Cardiac muscle cell (in vitro differentiated cells and primary cell): Measurements from ENCODE around the gene PTTG2. TPM values are rescaled to one million over a fixed set of nuclear protein-coding genes. Genes with fewer than 3 reads are reported as not detected.

Source experiments
- DNase-seq, 2 donors: peaks; one replicate each; pipeline versions ENCODE4 v3.0.0 to v3.0.0-alpha.2; 2010 to 2017; ENCODE audit warnings: low read depth in 1 of 2, low spot score in 1 of 2
- H3K27ac ChIP-seq: fragments of 200-600 bp; sonication (generic); 2 replicates; pipeline ENCODE4 v1.5.1; 2016
- H3K27me3 ChIP-seq: fragments of 200-600 bp; sonication (generic); 2 replicates; pipeline ENCODE4 v1.6.0; 2016; ENCODE audit warnings: control low read depth
- H3K36me3 ChIP-seq: fragments of 200-600 bp; sonication (generic); 2 replicates; pipeline ENCODE4 v1.5.1; 2016; ENCODE audit warnings: control low read depth
- H3K4me1 ChIP-seq: fragments of 200-600 bp; sonication (generic); 2 replicates; pipeline ENCODE4 v1.8.1; 2017; ENCODE audit warnings: low read depth, mild to moderate bottlenecking, mixed run types
- H3K4me3 ChIP-seq: fragments of 200-600 bp; sonication (generic); 2 replicates; pipeline ENCODE4 v1.5.1; 2016; ENCODE audit warnings: mild to moderate bottlenecking
- H3K9me3 ChIP-seq: fragments of 200-600 bp; sonication (generic); 2 replicates; pipeline ENCODE4 v1.5.1; 2017; ENCODE audit warnings: low read depth, mild to moderate bottlenecking, control low read depth
- polyA plus RNA-seq: library from polyadenylated mRNA; unstranded; fragments of >200 nt; fragmentation: Nextera tagmentation; extraction: Ambion mirVana; gene quantifications from 2 replicates; pipeline ENCODE4 v1.2.1, GENCODE V29; 2016
- total RNA-seq: library from RNA; depleted of rRNA; stranded (reverse); fragments of >200 nt; gene quantifications from 2 replicates; pipeline ENCODE4 v1.2.3, GENCODE V29; 2016
- TF ChIP-seq, protein P1 (sequence below): IDR thresholded peaks from 2 replicates; pipeline ENCODE4 v1.5.1; 2012; ENCODE audit warnings: low read depth, mild to moderate bottlenecking, low read length

The PTTG2 gene
- total and polyA plus RNA-seq, 2 experiments from 2014 or later, result not detected

DNA sequence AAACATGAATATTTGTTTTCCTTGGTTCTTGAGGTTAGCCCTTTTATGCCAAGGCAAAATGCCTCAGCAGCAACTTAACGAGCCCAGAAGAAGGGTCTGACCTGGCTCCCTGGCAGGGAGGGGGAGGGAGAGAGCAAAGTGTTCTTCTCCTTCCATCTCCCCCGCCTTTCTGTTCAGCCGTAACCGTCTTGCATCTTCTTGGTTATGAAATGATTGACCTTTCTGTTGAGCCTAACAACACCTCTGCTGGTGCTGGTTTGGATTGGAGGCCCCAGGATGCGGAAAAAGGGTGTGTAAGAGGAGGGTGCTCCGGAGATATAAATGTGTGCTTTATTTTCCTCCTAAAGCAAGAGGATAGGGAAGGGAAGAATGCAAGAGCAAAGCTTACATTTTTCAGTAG, 44.7 kb downstream of the PTTG2 start:
- H3K4me3 ChIP-seq, result no peak overlapping the region
- no peak for DNase-seq
- H3K27ac ChIP-seq, result no peak overlapping the region
- peaks cover 23% of the 10 kb centered on the region for H3K4me1 ChIP-seq
- no peaks in the 10 kb centered on the region for H3K9me3 ChIP-seq
- H3K27me3 ChIP-seq, result no peaks in the 10 kb centered on the region
- H3K36me3 ChIP-seq, result no peaks in the 10 kb centered on the region
- TF ChIP-seq, protein P1, sequence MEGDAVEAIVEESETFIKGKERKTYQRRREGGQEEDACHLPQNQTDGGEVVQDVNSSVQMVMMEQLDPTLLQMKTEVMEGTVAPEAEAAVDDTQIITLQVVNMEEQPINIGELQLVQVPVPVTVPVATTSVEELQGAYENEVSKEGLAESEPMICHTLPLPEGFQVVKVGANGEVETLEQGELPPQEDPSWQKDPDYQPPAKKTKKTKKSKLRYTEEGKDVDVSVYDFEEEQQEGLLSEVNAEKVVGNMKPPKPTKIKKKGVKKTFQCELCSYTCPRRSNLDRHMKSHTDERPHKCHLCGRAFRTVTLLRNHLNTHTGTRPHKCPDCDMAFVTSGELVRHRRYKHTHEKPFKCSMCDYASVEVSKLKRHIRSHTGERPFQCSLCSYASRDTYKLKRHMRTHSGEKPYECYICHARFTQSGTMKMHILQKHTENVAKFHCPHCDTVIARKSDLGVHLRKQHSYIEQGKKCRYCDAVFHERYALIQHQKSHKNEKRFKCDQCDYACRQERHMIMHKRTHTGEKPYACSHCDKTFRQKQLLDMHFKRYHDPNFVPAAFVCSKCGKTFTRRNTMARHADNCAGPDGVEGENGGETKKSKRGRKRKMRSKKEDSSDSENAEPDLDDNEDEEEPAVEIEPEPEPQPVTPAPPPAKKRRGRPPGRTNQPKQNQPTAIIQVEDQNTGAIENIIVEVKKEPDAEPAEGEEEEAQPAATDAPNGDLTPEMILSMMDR, result no peak

DNA sequence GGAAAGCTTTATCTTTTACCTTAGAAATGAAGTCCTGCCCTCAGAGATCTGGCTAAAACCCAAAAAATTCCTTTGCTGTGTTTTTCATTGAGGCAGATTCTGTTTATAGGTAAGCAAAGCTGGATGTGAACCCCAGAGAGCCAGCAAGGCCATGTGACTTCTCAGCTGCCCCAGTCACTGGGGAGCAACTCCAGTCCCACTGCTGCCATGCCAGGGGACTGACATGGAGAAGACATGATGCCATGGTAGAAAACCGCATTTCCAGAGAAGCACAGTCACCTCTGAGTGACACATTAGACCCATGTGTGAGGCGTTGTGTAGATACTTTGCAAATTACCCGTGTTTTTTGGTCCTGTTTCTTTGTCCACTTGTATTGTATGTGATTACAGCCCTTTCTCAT, 45.4 kb downstream of the PTTG2 start:
- Histone ChIP-seq H3K4me3 (no peak overlapping the region), H3K27ac (no peak overlapping the region), H3K9me3 (no peaks in the 10 kb centered on the region), H3K4me1 (peaks cover 23% of the 10 kb centered on the region), H3K27me3 (no peaks in the 10 kb centered on the region), H3K36me3 (no peaks in the 10 kb centered on the region)
- DNase-seq, result no peak
- TF ChIP-seq, protein P1, result no peak

DNA sequence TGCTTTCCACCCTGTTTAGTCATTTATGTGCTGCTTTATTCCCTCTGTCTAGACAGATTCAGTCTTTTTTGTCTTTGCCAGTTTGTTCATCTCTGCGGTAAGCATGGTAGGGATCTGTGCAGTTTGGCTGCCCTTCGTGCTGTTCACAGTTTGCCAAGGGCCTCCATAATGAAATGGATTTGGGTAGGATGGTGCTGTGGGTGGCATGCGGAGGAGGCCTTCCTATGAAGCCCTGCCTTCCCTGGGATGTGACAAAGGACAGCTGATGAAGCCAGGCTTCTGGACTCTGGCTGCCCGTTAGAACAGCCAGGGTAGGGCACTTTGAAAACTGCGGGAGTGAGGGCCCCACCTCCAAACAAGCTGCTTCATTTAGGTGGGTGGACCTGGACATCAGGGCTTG, 47.4 kb downstream of the PTTG2 start:
- H3K9me3 ChIP-seq, result no peaks in the 10 kb centered on the region
- TF ChIP-seq, protein P1, result no peak
- H3K27ac ChIP-seq, result no peak overlapping the region
- H3K27me3 ChIP-seq, result no peaks in the 10 kb centered on the region
- no peak overlapping the region for H3K4me3 ChIP-seq
- DNase-seq, result no peak
- H3K36me3 ChIP-seq, result no peaks in the 10 kb centered on the region
- H3K4me1 ChIP-seq, result peaks cover 23% of the 10 kb centered on the region

DNA sequence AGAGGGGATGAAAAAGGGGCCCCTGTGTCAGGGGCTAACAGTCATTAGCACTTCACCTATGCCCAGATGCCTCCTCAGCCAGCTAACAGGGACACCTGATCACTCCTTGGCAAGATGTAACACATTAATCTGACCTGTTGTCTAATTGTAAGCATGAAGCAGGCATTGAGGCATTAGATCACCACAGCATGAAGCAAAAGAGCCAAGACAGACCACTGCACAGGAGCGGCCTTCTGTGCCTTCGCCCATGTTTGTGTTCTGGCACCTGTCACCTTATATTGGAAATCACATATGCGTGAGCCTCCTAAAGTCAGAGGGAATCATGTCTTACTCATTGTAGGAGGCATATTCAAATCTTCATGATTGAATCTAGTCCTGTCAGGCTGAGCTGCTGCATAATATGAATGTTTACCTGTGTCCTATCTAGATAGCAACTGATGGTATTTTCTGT, 48.4 kb downstream of the PTTG2 start:
- Histone ChIP-seq H3K36me3 (no peaks in the 10 kb centered on the region), H3K4me1 (peaks cover 23% of the 10 kb centered on the region), H3K4me3 (no peak overlapping the region), H3K9me3 (no peaks in the 10 kb centered on the region), H3K27me3 (no peaks in the 10 kb centered on the region), H3K27ac (no peak overlapping the region)
- DNase-seq, result no peak
- TF ChIP-seq, protein P1, result no peak

DNA sequence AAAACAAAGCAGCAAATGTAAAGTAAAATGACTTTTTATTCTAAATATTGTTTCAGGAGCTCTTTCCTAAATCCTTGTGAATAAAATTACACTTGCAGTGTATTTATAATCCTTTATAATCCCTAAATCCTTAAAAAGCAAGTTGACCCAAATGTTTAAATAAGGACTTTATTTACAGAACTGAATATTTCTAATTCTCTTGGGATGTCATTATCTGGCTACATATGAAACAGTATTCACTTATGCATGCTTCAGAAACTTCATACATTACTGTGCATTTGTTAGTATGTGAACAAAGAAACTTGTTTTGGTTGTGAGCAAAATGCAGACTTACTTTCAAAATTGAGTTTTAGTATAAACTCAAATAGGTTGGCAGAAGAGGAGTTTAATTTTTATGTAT, 49.2 kb downstream of the PTTG2 start:
- no peak overlapping the region for H3K4me3 ChIP-seq
- TF ChIP-seq, protein P1, result no peak
- no peaks in the 10 kb centered on the region for H3K9me3 ChIP-seq
- peaks cover 16% of the 10 kb centered on the region for H3K4me1 ChIP-seq
- H3K36me3 ChIP-seq, result no peaks in the 10 kb centered on the region
- no peak for DNase-seq
- no peak overlapping the region for H3K27ac ChIP-seq
- H3K27me3 ChIP-seq, result no peaks in the 10 kb centered on the region

DNA sequence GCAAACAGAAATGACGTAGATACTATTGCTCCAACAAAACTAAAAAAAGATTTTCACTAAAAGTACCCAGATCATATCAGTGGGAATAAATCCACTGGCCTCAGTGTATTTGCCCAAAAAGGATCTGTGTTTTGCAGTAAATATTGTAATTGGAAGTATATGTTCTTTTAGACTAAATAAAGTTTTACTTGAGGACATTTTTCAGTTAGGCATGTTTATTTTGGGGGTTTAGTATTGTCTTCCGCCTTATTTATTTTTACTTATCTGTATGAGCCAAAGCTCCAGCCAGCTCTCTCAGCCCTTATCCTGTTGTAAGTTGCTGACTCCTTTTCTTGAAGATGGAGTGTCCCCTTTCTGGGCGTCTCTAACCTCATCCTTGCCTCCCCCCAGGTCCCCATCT, 49.8 kb downstream of the PTTG2 start:
- TF ChIP-seq, protein P1, result no peak
- DNase-seq, result no peak

More for the DNA sequence above, 49.8 kb downstream of the PTTG2 start:
- H3K9me3 ChIP-seq, result no peaks in the 10 kb centered on the region
- H3K27me3 ChIP-seq, result no peaks in the 10 kb centered on the region
- peaks cover 11% of the 10 kb centered on the region for H3K4me1 ChIP-seq
- no peak overlapping the region for H3K4me3 ChIP-seq
- no peak overlapping the region for H3K27ac ChIP-seq
- no peaks in the 10 kb centered on the region for H3K36me3 ChIP-seq
